Measurements from ENCODE around the gene GRM3. TPM values are rescaled to one million over a fixed set of nuclear protein-coding genes. Genes with fewer than 3 reads are reported as not detected.

Gene GRM3
- total RNA-seq, 6 experiments from 2014 or later = not detected

DNA sequence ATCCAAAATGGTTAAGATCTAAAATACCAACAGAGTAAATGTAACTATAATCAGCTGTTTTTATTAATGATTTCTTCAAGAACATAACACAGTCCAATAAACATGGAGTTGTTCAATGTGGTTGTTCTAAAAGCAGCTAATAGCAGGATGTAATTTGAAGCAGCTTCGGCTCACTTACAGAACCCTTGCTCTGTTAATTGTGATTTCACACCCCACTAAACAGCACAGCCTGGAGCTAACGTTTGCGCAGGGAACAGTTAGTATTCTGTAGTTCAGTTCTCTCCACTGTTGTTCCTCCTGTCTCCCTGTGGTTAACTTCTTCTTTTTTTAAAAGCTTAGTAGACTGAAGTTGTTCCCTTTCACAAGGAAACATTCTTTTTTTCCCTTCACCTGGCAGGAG lies 104.0 kb downstream of the GRM3 start:
- Mint-ChIP-seq H3K36me3 (ENCODE audit: low read depth) (no peaks in the 10 kb centered on the region), H3K4me3 (no peak overlapping the region), H3K27ac (no peak overlapping the region), H3K9me3 (peaks cover 34% of the 10 kb centered on the region), H3K4me1 (ENCODE audit: low read depth) (no peaks in the 10 kb centered on the region), H3K27me3 (ENCODE audit: insufficient read depth) (no peaks in the 10 kb centered on the region)
- TF ChIP-seq, protein P1, sequence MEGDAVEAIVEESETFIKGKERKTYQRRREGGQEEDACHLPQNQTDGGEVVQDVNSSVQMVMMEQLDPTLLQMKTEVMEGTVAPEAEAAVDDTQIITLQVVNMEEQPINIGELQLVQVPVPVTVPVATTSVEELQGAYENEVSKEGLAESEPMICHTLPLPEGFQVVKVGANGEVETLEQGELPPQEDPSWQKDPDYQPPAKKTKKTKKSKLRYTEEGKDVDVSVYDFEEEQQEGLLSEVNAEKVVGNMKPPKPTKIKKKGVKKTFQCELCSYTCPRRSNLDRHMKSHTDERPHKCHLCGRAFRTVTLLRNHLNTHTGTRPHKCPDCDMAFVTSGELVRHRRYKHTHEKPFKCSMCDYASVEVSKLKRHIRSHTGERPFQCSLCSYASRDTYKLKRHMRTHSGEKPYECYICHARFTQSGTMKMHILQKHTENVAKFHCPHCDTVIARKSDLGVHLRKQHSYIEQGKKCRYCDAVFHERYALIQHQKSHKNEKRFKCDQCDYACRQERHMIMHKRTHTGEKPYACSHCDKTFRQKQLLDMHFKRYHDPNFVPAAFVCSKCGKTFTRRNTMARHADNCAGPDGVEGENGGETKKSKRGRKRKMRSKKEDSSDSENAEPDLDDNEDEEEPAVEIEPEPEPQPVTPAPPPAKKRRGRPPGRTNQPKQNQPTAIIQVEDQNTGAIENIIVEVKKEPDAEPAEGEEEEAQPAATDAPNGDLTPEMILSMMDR (IDR thresholded peaks at IDR 0.05) = no peak
- DNase-seq = no peak

DNA sequence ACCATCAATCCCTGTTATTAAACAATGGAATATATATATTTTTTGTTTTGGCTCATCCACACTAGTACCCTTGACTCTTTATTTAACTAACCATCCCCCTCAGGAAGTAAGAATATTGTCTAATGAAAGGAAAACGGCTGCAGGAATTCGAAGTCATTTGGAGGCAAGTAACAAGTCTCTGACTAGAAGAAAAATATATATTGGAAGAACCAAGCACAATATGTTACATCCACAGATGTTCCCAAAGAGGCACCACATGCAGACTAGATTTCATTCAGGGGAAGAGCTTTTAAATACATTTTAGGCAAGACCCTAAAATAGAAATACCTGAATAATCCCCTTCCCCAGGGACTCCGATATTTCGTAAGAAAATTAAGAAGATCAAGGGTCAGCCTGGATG lies 104.5 kb downstream of the GRM3 start:
- H3K4me3 Mint-ChIP-seq = no peak overlapping the region
- TF ChIP-seq, protein P1 (IDR thresholded peaks at IDR 0.05) = no peak
- no peaks in the 10 kb centered on the region for H3K4me1 Mint-ChIP-seq (ENCODE audit: low read depth)
- H3K36me3 Mint-ChIP-seq (ENCODE audit: low read depth) = no peaks in the 10 kb centered on the region
- H3K9me3 Mint-ChIP-seq = peaks cover 34% of the 10 kb centered on the region
- DNase-seq = no peak
- H3K27ac Mint-ChIP-seq = no peak overlapping the region
- no peaks in the 10 kb centered on the region for H3K27me3 Mint-ChIP-seq (ENCODE audit: insufficient read depth)

DNA sequence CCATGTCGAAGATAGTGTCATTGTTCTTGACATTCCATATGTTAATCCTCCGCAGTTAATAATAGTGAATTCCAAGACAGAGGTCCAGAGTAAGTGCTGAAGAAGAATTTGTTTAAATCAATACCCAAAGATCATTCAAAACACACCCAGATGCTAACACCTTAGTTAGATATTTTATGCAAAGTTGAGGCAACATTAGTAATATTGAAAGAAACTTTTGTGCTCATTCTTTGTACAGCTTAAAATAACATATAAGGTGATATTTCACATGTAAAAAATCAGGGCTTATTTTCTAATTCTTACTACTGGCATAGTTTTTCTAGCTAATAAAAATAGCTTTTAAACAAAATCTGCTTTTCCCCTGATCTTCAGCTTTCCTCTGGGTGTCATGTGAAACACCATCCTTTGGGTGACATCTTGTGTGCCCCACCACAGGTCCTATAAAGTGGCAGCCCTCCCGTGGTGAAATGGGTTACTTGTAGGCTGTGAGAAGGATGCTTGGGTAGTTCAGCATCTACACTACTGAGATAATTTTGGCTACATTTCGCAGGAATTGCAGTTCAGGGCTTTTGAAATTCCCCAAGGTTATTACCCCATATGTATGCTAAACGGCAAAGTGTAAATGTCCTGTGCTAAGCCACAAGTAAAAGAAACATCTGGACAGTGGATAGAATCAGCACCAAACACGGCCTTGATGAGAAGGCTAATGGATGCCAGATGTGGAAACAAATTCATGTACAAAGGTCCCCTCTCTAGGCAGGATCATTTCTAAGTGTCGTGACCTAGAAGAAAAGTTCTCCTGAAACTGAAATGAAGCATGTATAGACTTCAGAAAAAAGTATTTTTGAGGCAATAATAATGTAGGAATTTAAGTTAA lies 105.4 kb downstream of the GRM3 start:
- Mint-ChIP-seq H3K36me3 (ENCODE audit: low read depth) (no peaks in the 10 kb centered on the region), H3K4me1 (ENCODE audit: low read depth) (no peaks in the 10 kb centered on the region), H3K27me3 (ENCODE audit: insufficient read depth) (no peaks in the 10 kb centered on the region), H3K27ac (no peak overlapping the region), H3K4me3 (no peak overlapping the region), H3K9me3 (peaks cover 30% of the 10 kb centered on the region)
- TF ChIP-seq, protein P1 (IDR thresholded peaks at IDR 0.05) = no peak
- DNase-seq = no peak

DNA sequence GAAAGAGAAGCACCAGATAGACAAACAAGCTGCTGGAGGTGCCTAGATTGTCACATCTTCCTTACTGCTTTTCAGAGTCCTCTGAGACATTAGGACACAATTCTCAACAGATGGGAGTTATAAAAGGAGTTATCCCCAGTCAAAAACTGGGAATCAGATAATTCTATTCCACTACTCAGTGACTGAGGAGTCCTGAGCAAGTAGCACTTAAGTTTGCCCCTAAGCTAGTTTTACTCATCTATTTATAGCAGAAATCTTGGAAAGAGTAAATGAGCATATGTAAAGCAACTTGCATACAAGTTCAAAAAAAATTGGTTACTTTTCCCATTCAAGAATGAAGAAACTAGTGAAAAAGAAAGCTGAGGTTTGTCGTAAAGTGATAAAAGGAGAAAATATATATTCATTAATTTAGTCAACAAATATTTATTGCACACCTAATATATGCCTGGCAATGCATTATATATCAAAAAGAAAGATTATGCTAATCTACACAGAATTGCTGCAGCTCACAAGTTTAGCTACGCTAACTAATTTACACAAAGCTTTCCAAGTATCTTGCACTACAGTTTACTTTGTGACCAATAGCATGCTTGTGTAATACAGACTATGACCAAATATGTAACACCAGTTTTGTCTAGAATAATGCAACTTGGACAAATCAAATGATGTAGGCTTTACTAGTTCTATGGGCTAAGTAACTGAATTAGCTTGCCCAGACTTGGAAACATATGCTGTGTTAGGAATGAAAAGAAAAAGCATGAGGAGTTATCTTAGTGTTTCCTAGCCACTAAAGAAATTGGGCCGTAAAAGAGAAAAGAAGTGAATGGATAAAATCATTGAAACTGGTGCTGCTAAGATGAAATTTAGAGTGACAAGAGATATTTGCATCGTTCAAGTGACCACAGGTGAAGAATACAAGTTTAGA lies 106.3 kb downstream of the GRM3 start:
- Mint-ChIP-seq H3K27me3 (ENCODE audit: insufficient read depth) (no peaks in the 10 kb centered on the region), H3K9me3 (peaks cover 30% of the 10 kb centered on the region), H3K27ac (no peak overlapping the region), H3K4me3 (no peak overlapping the region), H3K4me1 (ENCODE audit: low read depth) (no peaks in the 10 kb centered on the region), H3K36me3 (ENCODE audit: low read depth) (no peaks in the 10 kb centered on the region)
- TF ChIP-seq, protein P1 (IDR thresholded peaks at IDR 0.05) = no peak
- DNase-seq = no peak

DNA sequence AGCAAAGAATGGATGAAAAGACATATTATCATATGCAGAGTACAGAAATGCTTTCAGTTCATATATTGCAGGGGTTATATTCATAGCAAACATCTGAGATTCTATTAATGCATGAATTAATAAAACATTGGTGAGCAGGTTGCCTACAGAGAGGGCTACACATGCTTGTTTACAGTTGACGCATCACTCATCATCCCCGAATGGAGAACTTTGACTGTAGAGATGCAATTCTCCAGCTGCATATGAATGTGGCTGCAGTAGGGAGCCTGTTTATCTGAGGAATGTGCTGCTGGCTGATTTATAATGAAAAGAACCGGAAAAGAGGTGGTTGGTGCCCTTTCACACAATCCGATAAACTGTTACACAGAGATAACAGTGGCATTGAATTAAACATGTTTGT lies 116.5 kb downstream of the GRM3 start:
- TF ChIP-seq, protein P1 (IDR thresholded peaks at IDR 0.05) = no peak
- Mint-ChIP-seq H3K4me1 (ENCODE audit: low read depth) (no peaks in the 10 kb centered on the region), H3K4me3 (no peak overlapping the region), H3K27me3 (ENCODE audit: insufficient read depth) (no peaks in the 10 kb centered on the region), H3K9me3 (peaks cover 44% of the 10 kb centered on the region), H3K27ac (no peak overlapping the region), H3K36me3 (ENCODE audit: low read depth) (peaks cover 5% of the 10 kb centered on the region; the same call in 1 of the 2 replicates)
- DNase-seq = no peak

Measured in HFFc6 (cell line).